ENCODE data around the gene COG2.

The COG2 gene

DNA sequence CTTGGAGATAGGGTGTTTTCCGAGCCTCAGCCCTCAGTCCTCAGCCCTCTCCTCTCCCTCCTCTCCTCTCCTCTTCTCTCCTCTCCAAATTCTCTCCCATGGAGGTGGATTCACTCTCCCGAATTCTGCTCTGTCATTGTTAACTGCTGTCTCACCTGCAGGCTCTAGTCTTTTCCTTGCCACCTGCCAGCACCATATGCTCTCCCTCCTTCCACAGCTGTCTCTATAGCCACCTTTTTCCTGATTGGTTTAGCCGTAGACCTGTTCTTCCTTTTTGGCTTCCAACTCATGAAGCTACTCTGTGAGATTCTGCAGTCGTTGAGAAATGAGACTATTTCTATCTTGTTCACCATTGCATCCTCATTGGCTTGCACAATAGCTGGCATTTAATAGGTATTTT lies 19.7 kb downstream of the COG2 start:
- no peak overlapping the region for H2AFZ ChIP-seq
- H3K79me2 ChIP-seq: peaks cover 2% of the 10 kb centered on the region
- H3K4me2 ChIP-seq (ENCODE audit: low read length): no peak overlapping the region
- H3K36me3 ChIP-seq (ENCODE audit: control insufficient read depth, insufficient read depth, low read length): no peaks in the 10 kb centered on the region
- no peak overlapping the region for H3K9ac ChIP-seq
- no peak overlapping the region for H3K27ac ChIP-seq
- H3K4me1 ChIP-seq: peaks cover 3% of the 10 kb centered on the region
- no peaks in the 10 kb centered on the region for H3K27me3 ChIP-seq (ENCODE audit: control insufficient read depth, insufficient read depth, low read length)
- TF ChIP-seq CTCF (IDR thresholded peaks at IDR 0.05): no peak
- H3K4me3 ChIP-seq (ENCODE audit: low read depth, low read length): no peak overlapping the region
- H3K9me3 ChIP-seq (ENCODE audit: control insufficient read depth, low read length): no peaks in the 10 kb centered on the region

- H3K27me3 ChIP-seq (ENCODE audit: control insufficient read depth, insufficient read depth, low read length): no peaks in the 10 kb centered on the region
- H3K36me3 ChIP-seq (ENCODE audit: control insufficient read depth, insufficient read depth, low read length): no peaks in the 10 kb centered on the region
- no peaks in the 10 kb centered on the region for H3K9me3 ChIP-seq (ENCODE audit: control insufficient read depth, low read length)
- no peak overlapping the region for H3K4me2 ChIP-seq (ENCODE audit: low read length)
- peaks cover 14% of the 10 kb centered on the region for H3K4me1 ChIP-seq
- H3K4me3 ChIP-seq (ENCODE audit: low read depth, low read length): no peak overlapping the region
- no peak overlapping the region for H3K27ac ChIP-seq
- H3K9ac ChIP-seq: no peak overlapping the region
- H3K79me2 ChIP-seq: no peaks in the 10 kb centered on the region
- TF ChIP-seq CTCF (IDR thresholded peaks at IDR 0.05): no peak
- H2AFZ ChIP-seq: no peak overlapping the region
These were observed 25.9 kb downstream of the COG2 start for GRCh38 chr1:230668227-230668626.

DNA sequence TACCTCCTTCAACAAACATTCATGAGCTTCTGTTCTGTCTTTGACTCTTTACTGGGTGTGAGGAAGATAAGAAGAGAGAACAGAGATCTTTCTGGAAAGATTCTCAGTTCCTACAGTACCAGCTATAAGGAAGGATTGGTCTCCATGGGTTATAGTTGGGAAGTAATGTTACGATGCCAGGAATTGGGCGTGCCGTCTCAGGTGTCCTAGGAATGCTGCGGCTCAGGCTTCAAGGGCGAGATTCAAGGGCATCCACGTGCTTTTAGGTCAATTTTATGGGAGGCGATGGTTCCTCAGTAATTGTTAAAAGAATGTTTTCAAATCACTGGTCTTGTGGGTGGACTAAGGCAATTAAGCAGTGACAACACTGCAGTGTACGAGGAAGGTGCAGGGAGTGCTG lies 27.3 kb downstream of the COG2 start:
- H3K9ac ChIP-seq: no peak overlapping the region
- peak overlapping the region; percentile 34 for H3K27ac ChIP-seq
- no peak overlapping the region for H2AFZ ChIP-seq
- peaks cover 14% of the 10 kb centered on the region for H3K4me1 ChIP-seq
- H3K27me3 ChIP-seq (ENCODE audit: control insufficient read depth, insufficient read depth, low read length): no peaks in the 10 kb centered on the region
- H3K36me3 ChIP-seq (ENCODE audit: control insufficient read depth, insufficient read depth, low read length): no peaks in the 10 kb centered on the region
- H3K4me2 ChIP-seq (ENCODE audit: low read length): no peak overlapping the region
- H3K4me3 ChIP-seq (ENCODE audit: low read depth, low read length): no peak overlapping the region
- TF ChIP-seq CTCF (IDR thresholded peaks at IDR 0.05): no peak
- H3K79me2 ChIP-seq: no peaks in the 10 kb centered on the region
- no peaks in the 10 kb centered on the region for H3K9me3 ChIP-seq (ENCODE audit: control insufficient read depth, low read length)

- Histone ChIP-seq H3K79me2 (no peaks in the 10 kb centered on the region), H3K9me3 (ENCODE audit: control insufficient read depth, low read length) (no peaks in the 10 kb centered on the region), H3K36me3 (ENCODE audit: control insufficient read depth, insufficient read depth, low read length) (peaks cover 15% of the 10 kb centered on the region), H3K27me3 (ENCODE audit: control insufficient read depth, insufficient read depth, low read length) (no peaks in the 10 kb centered on the region), H3K9ac (no peak overlapping the region), H2AFZ (no peak overlapping the region), H3K4me2 (ENCODE audit: low read length) (peak overlapping the region; percentile 45), H3K4me3 (ENCODE audit: low read depth, low read length) (peak overlapping the region; percentile 13), H3K27ac (peak overlapping the region; percentile 34), H3K4me1 (peaks cover 22% of the 10 kb centered on the region)
- TF ChIP-seq CTCF (IDR thresholded peaks at IDR 0.05): no peak
These were observed 32.3 kb downstream of the COG2 start for GRCh38 chr1:230674581-230674980.

- no peaks in the 10 kb centered on the region for H3K9me3 ChIP-seq (ENCODE audit: control insufficient read depth, low read length)
- no peaks in the 10 kb centered on the region for H3K79me2 ChIP-seq
- H3K4me3 ChIP-seq (ENCODE audit: low read depth, low read length): no peak overlapping the region
- no peak overlapping the region for H3K4me2 ChIP-seq (ENCODE audit: low read length)
- H3K4me1 ChIP-seq: peaks cover 29% of the 10 kb centered on the region
- H3K27ac ChIP-seq: peak overlapping the region; percentile 91
- peaks cover 15% of the 10 kb centered on the region for H3K36me3 ChIP-seq (ENCODE audit: control insufficient read depth, insufficient read depth, low read length)
- no peaks in the 10 kb centered on the region for H3K27me3 ChIP-seq (ENCODE audit: control insufficient read depth, insufficient read depth, low read length)
- no peak for TF ChIP-seq CTCF (IDR thresholded peaks at IDR 0.05)
- no peak overlapping the region for H3K9ac ChIP-seq
- no peak overlapping the region for H2AFZ ChIP-seq
These were observed 34.9 kb downstream of the COG2 start for GRCh38 chr1:230677200-230677599.

Measured in parathyroid adenoma (tissue), 2 donors.